ENCODE data around the gene KMT2E.

The KMT2E gene

GRCh38 chr7:105010504-105011130 lies 3.4 kb upstream of the KMT2E start (continued):
- TF ChIP-seq RARB (CRISPR knock-in tag; IDR thresholded peaks at IDR 0.05): no peak
- TF ChIP-seq CSDC2 (CRISPR knock-in tag; IDR thresholded peaks at IDR 0.05): no peak
- no peak for TF ChIP-seq PATZ1 (CRISPR knock-in tag; IDR thresholded peaks at IDR 0.05; ENCODE audit: borderline replicate concordance)
- TF ChIP-seq POU6F1 (CRISPR knock-in tag; IDR thresholded peaks at IDR 0.05; ENCODE audit: borderline replicate concordance, low read depth): no peak

- ATAC-seq: no peak
- no peak for TF ChIP-seq TSHZ2 (CRISPR knock-in tag; IDR thresholded peaks at IDR 0.05)
- no peak for TF ChIP-seq ARNTL (CRISPR knock-in tag; IDR thresholded peaks at IDR 0.05; ENCODE audit: borderline replicate concordance, low read depth)
- TF ChIP-seq POU6F1 (CRISPR knock-in tag; IDR thresholded peaks at IDR 0.05; ENCODE audit: borderline replicate concordance, low read depth): no peak
Measured at GRCh38 chr7:105011141-105011830, 2.7 kb upstream of the KMT2E start.

- TF ChIP-seq ZFP30 (CRISPR knock-in tag; IDR thresholded peaks at IDR 0.05) (0 out of 2 replicates have a peak, but pooled peaks have one; percentile 22), SNAI2 (CRISPR knock-in tag; IDR thresholded peaks at IDR 0.05) (no peak)
- ATAC-seq: peak; percentile 2
Measured at GRCh38 chr7:105011831-105012502, 2.0 kb upstream of the KMT2E start.

- ATAC-seq: peak; percentile 84
- no peak for TF ChIP-seq ISL1 (CRISPR knock-in tag; IDR thresholded peaks at IDR 0.05)
- peak; percentile 62 for TF ChIP-seq ZFP30 (CRISPR knock-in tag; IDR thresholded peaks at IDR 0.05)
- 0 out of 2 replicates have a peak, but pooled peaks have one; percentile 5 for TF ChIP-seq ZNF70 (CRISPR knock-in tag; IDR thresholded peaks at IDR 0.05)
- TF ChIP-seq PATZ1 (CRISPR knock-in tag; IDR thresholded peaks at IDR 0.05; ENCODE audit: borderline replicate concordance): peak; percentile 92
- TF ChIP-seq OSR1 (CRISPR knock-in tag; IDR thresholded peaks at IDR 0.05): no peak
- peak; percentile 90 for TF ChIP-seq CREB5 (CRISPR knock-in tag; IDR thresholded peaks at IDR 0.05; ENCODE audit: low read depth)
- TF ChIP-seq ESRRG (CRISPR knock-in tag; IDR thresholded peaks at IDR 0.05): peak; percentile 5; the same call in 1 of the 2 replicates
- TF ChIP-seq CSDC2 (CRISPR knock-in tag; IDR thresholded peaks at IDR 0.05): no peak; the same call in 1 of the 2 replicates
- no peak; the same call in 1 of the 2 replicates for TF ChIP-seq TSHZ2 (CRISPR knock-in tag; IDR thresholded peaks at IDR 0.05)
- no peak for TF ChIP-seq ZNF8 (CRISPR knock-in tag; IDR thresholded peaks at IDR 0.05)
- no peak; the same call in none of the 2 replicates for TF ChIP-seq GLIS3 (CRISPR knock-in tag; IDR thresholded peaks at IDR 0.05)
- no peak for TF ChIP-seq BACH2 (CRISPR knock-in tag; IDR thresholded peaks at IDR 0.05; ENCODE audit: borderline replicate concordance)
- TF ChIP-seq SNAI2 (CRISPR knock-in tag; IDR thresholded peaks at IDR 0.05): no peak; the same call in 1 of the 2 replicates
- peak; percentile 10; the same call in 1 of the 2 replicates for TF ChIP-seq TCF4 (CRISPR knock-in tag; IDR thresholded peaks at IDR 0.05; ENCODE audit: borderline replicate concordance)
Measured at GRCh38 chr7:105012503-105013220, 1.3 kb upstream of the KMT2E start.

All from SK-N-SH treated with all-trans-retinoic acid at 6 μM for 48 hours (cell line).